ENCODE data around the gene CLEC16A.

Gene CLEC16A, protein sequence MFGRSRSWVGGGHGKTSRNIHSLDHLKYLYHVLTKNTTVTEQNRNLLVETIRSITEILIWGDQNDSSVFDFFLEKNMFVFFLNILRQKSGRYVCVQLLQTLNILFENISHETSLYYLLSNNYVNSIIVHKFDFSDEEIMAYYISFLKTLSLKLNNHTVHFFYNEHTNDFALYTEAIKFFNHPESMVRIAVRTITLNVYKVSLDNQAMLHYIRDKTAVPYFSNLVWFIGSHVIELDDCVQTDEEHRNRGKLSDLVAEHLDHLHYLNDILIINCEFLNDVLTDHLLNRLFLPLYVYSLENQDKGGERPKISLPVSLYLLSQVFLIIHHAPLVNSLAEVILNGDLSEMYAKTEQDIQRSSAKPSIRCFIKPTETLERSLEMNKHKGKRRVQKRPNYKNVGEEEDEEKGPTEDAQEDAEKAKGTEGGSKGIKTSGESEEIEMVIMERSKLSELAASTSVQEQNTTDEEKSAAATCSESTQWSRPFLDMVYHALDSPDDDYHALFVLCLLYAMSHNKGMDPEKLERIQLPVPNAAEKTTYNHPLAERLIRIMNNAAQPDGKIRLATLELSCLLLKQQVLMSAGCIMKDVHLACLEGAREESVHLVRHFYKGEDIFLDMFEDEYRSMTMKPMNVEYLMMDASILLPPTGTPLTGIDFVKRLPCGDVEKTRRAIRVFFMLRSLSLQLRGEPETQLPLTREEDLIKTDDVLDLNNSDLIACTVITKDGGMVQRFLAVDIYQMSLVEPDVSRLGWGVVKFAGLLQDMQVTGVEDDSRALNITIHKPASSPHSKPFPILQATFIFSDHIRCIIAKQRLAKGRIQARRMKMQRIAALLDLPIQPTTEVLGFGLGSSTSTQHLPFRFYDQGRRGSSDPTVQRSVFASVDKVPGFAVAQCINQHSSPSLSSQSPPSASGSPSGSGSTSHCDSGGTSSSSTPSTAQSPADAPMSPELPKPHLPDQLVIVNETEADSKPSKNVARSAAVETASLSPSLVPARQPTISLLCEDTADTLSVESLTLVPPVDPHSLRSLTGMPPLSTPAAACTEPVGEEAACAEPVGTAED

GRCh38 chr16:10944249-10945064 lies at the start of gene CLEC16A:
Gene CLEC16A, plus strand, starts transcription at chr16:10944564. Its CDS starts 154 bp downstream, at chr16:10944718.
- H3K9me3 ChIP-seq = no peaks in the 10 kb centered on the region
- DNase-seq (ENCODE audit: low spot score in 2 of 2) = peak; percentile 92 to 97
- H3K4me1 ChIP-seq = peaks cover 32% of the 10 kb centered on the region
- peak within 1 kb of the TSS; percentile 90 for H3K4me3 ChIP-seq
- H3K27me3 ChIP-seq (ENCODE audit: low read depth) = no peaks in the 10 kb centered on the region
- in situ Hi-C loops (cut with MboI; ENCODE audit: low sequenced_read_pairs) = no loop called here
- 0 out of 2 replicates have a peak, but pooled peaks cover 3% of the 10 kb centered on the region for H3K36me3 ChIP-seq (replicated peaks)

DNA sequence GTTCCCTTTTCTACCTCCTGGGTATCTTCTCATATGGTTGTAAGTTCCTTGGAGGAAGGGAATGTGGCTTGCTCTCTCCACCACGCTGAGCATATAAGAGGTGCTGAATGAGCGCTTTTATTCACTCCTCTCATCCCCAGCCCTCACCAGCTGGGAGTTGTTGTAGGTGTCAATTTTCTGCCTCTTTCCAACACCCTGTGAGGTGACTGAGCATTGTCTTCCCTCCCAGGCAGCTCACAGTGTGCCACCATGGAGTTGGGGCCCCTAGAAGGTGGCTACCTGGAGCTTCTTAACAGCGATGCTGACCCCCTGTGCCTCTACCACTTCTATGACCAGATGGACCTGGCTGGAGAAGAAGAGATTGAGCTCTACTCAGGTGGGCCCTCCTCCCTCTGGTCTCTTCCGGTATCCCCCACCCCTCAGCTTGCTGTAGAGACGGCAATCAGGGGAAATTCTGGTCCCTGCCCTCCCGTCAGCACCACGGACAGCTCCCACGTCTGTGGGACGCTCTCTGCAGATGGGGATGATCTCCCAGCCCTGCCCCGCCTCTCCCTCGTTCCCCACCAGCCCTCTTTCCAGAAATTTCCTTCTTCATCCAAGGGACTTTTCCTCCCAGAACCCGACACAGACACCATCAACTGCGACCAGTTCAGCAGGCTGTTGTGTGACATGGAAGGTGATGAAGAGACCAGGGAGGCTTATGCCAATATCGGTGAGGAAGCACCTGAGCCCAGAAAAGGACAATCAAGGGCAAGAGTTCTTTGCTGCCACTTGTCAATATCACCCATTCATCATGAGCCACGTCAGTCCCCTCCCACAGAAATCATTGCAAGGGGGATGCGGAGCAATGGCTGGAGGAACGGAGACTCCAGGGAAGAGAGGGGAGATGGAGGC lies 49.1 kb upstream of the CLEC16A start:
- Histone ChIP-seq H3K27me3 (ENCODE audit: low read depth) (no peaks in the 10 kb centered on the region), H3K4me1 (no peaks in the 10 kb centered on the region), H3K36me3 (replicated peaks) (no peaks in the 10 kb centered on the region), H3K9me3 (no peaks in the 10 kb centered on the region), H3K4me3 (no peak overlapping the region)
- in situ Hi-C loops (cut with MboI; ENCODE audit: low sequenced_read_pairs) = no loop called here
- DNase-seq (ENCODE audit: low spot score in 2 of 2) = peak; percentile 5 to 73

GRCh38 chr16:10896165-10896564 lies 48.2 kb upstream of the CLEC16A start:
- no peaks in the 10 kb centered on the region for H3K36me3 ChIP-seq (replicated peaks)
- in situ Hi-C loops (cut with MboI; ENCODE audit: low sequenced_read_pairs) = no loop called here
- H3K27me3 ChIP-seq (ENCODE audit: low read depth) = no peaks in the 10 kb centered on the region
- H3K4me1 ChIP-seq = no peaks in the 10 kb centered on the region
- no peak overlapping the region for H3K4me3 ChIP-seq
- no peaks in the 10 kb centered on the region for H3K9me3 ChIP-seq
- no peak for DNase-seq (ENCODE audit: low spot score in 2 of 2)

- H3K27me3 ChIP-seq (ENCODE audit: low read depth) = no peaks in the 10 kb centered on the region
- no peaks in the 10 kb centered on the region for H3K9me3 ChIP-seq
- no peaks in the 10 kb centered on the region for H3K36me3 ChIP-seq (replicated peaks)
- H3K4me3 ChIP-seq = no peak overlapping the region
- H3K4me1 ChIP-seq = no peaks in the 10 kb centered on the region
- in situ Hi-C loops (cut with MboI; ENCODE audit: low sequenced_read_pairs) = no loop called here
- DNase-seq (ENCODE audit: low spot score in 2 of 2) = no peak
Observed at GRCh38 chr16:10896723-10897122, 47.6 kb upstream of the CLEC16A start.

GRCh38 chr16:10897134-10897533 lies 47.2 kb upstream of the CLEC16A start:
- Histone ChIP-seq H3K36me3 (replicated peaks) (no peaks in the 10 kb centered on the region), H3K27me3 (ENCODE audit: low read depth) (no peaks in the 10 kb centered on the region), H3K4me1 (no peaks in the 10 kb centered on the region), H3K4me3 (no peak overlapping the region), H3K9me3 (no peaks in the 10 kb centered on the region)
- no peak for DNase-seq (ENCODE audit: low spot score in 2 of 2)
- in situ Hi-C loops (cut with MboI; ENCODE audit: low sequenced_read_pairs) = no loop called here

GRCh38 chr16:10902999-10903398 lies 41.4 kb upstream of the CLEC16A start:
- no peaks in the 10 kb centered on the region for H3K27me3 ChIP-seq (ENCODE audit: low read depth)
- no peak for DNase-seq (ENCODE audit: low spot score in 2 of 2)
- no peaks in the 10 kb centered on the region for H3K36me3 ChIP-seq (replicated peaks)
- H3K9me3 ChIP-seq = no peaks in the 10 kb centered on the region
- no peaks in the 10 kb centered on the region for H3K4me1 ChIP-seq
- H3K4me3 ChIP-seq = no peak overlapping the region
- in situ Hi-C loops (cut with MboI; ENCODE audit: low sequenced_read_pairs) = no loop called here

- Histone ChIP-seq H3K4me3 (no peak overlapping the region), H3K4me1 (no peaks in the 10 kb centered on the region), H3K36me3 (replicated peaks) (no peaks in the 10 kb centered on the region), H3K27me3 (ENCODE audit: low read depth) (no peaks in the 10 kb centered on the region), H3K9me3 (no peaks in the 10 kb centered on the region)
- DNase-seq (ENCODE audit: low spot score in 2 of 2) = no peak
- in situ Hi-C loops (cut with MboI; ENCODE audit: low sequenced_read_pairs) = no loop called here
Observed at GRCh38 chr16:10906482-10906881, 37.9 kb upstream of the CLEC16A start.

GRCh38 chr16:10906914-10907756 lies 37.2 kb upstream of the CLEC16A start:
- H3K4me1 ChIP-seq = no peaks in the 10 kb centered on the region
- no peak overlapping the region for H3K4me3 ChIP-seq
- no peaks in the 10 kb centered on the region for H3K9me3 ChIP-seq
- in situ Hi-C loops (cut with MboI; ENCODE audit: low sequenced_read_pairs) = no loop called here
- DNase-seq (ENCODE audit: low spot score in 2 of 2) = no peak
- H3K36me3 ChIP-seq (replicated peaks) = no peaks in the 10 kb centered on the region
- no peaks in the 10 kb centered on the region for H3K27me3 ChIP-seq (ENCODE audit: low read depth)

DNA sequence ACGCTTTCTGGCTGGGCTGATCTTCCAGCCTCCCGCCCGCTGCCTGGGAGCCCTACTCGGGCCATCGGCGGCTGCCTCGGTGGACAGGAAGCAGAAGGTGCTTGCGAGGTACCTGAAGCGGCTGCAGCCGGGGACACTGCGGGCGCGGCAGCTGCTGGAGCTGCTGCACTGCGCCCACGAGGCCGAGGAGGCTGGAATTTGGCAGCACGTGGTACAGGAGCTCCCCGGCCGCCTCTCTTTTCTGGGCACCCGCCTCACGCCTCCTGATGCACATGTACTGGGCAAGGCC lies 36.7 kb upstream of the CLEC16A start:
- H3K9me3 ChIP-seq = no peaks in the 10 kb centered on the region
- no peak for DNase-seq (ENCODE audit: low spot score in 2 of 2)
- no peaks in the 10 kb centered on the region for H3K4me1 ChIP-seq
- no peaks in the 10 kb centered on the region for H3K27me3 ChIP-seq (ENCODE audit: low read depth)
- no peak overlapping the region for H3K4me3 ChIP-seq
- no peaks in the 10 kb centered on the region for H3K36me3 ChIP-seq (replicated peaks)
- in situ Hi-C loops (cut with MboI; ENCODE audit: low sequenced_read_pairs) = no loop called here

DNA sequence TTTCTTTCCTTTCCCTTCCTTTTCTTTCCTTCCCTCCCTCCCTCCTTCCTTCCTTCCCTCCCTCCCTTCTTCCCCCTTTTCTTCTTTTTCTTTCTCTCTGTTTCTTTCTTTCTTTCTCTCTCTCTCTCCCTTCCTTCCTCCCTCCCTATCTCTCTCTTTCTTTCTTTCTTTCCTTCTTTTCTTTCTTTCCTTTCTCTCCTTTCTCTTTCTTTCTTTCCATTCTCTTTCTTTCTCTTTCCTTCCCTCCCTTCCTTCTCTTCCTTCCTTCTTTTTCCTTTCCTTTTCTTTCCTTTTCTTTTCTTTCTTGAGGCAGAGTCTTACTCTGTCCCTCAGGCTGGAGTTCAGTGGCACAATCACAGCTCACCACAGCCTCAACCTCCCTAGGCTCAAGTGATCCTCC lies 33.1 kb upstream of the CLEC16A start:
- Histone ChIP-seq H3K27me3 (ENCODE audit: low read depth) (no peaks in the 10 kb centered on the region), H3K36me3 (replicated peaks) (no peaks in the 10 kb centered on the region), H3K4me3 (no peak overlapping the region), H3K9me3 (no peaks in the 10 kb centered on the region), H3K4me1 (no peaks in the 10 kb centered on the region)
- in situ Hi-C loops (cut with MboI; ENCODE audit: low sequenced_read_pairs) = no loop called here
- DNase-seq (ENCODE audit: low spot score in 2 of 2) = no peak

- Histone ChIP-seq H3K27me3 (ENCODE audit: low read depth) (no peaks in the 10 kb centered on the region), H3K4me3 (no peak overlapping the region), H3K4me1 (peaks cover 3% of the 10 kb centered on the region), H3K36me3 (replicated peaks) (no peaks in the 10 kb centered on the region), H3K9me3 (no peaks in the 10 kb centered on the region)
- DNase-seq (ENCODE audit: low spot score in 2 of 2) = no peak
- in situ Hi-C loops (cut with MboI; ENCODE audit: low sequenced_read_pairs) = no loop called here
Observed at GRCh38 chr16:10916534-10916933, 27.8 kb upstream of the CLEC16A start.

Measured in HAP-1 (cell line).